ENCODE measurements around the gene TBKBP1. TPM values are rescaled to one million over a fixed set of nuclear protein-coding genes. Genes with fewer than 3 reads are reported as not detected.

TBKBP1 gene
- total RNA-seq, 1 experiment from 2014 or later, result 16.3 TPM

DNA sequence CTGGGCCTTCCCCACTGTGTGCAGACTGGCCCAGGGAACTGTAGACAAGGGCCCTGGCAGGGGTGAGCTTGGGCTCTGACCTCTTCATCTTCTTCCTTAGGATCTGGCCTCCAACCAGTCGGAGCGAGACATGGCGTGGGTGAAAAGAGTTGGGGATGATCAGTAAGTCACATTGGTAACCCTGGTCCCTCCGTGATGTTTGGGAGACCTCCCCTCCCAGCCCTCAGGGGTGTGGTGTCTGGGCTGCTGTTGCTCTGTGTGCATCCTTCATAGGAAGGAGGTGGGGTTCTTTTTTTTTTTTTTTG is 5.5 kb downstream of the TBKBP1 start:
- Histone ChIP-seq H3K36me3 (replicated peaks; ENCODE audit: control insufficient read depth, insufficient read depth, low read length) (no peaks in the 10 kb centered on the region), H3K27me3 (ENCODE audit: control insufficient read depth, insufficient read depth, low read length) (no peaks in the 10 kb centered on the region), H3K4me3 (ENCODE audit: insufficient read depth, low read depth, low read length) (no peak overlapping the region)
- DNase-seq, result no peak

DNA sequence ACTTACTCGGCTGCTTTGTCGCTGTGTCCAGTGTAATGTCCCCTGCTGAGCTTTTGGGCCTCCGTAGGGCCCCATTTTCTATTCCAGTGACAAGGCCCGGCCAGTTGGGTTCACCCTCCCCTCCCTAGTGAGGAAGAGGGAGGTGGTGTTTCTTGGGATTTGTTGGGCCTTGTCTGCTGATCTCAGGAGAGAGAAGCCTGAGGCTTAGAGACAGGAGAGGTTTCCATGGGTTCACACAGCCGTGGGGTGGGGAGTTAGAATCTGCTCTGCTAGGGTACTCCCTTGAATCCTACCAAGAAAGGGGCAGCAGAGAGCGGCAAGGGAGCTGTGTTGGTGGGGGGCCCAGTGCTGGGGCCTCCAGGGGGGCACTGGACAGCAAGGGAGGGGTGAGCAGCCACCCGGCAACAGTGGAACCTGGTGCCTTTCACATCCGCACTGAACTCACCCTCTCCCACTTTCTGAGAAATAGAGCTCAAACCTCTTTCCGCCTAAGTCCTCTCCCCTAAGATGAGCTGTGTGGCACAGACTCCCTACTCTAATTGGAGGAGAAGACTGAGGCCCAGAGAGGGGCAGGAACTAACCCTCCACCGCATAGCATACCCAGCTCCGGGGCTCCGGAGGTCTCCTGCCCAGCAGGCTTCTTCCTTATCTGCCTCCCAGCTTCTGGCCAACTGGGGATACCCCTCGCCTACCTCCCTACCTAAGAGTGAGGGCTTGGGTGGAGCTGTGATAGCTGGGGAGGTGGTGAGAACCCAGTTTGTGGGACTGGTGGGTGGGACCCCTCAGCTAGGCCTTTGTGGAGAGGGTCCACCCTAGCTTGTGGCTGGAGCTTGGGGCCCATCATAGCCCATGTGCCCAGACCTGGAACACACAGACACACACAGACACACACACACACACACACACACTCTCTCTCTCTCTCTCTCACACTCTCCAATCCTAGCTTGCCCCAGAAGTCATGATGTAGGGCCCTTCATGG is 6.8 kb downstream of the TBKBP1 start:
- Histone ChIP-seq H3K27me3 (ENCODE audit: control insufficient read depth, insufficient read depth, low read length) (no peaks in the 10 kb centered on the region), H3K4me3 (ENCODE audit: insufficient read depth, low read depth, low read length) (no peak overlapping the region), H3K36me3 (replicated peaks; ENCODE audit: control insufficient read depth, insufficient read depth, low read length) (no peaks in the 10 kb centered on the region)
- peak; percentile 33 for DNase-seq

- peak; percentile 73 for DNase-seq
- no peaks in the 10 kb centered on the region for H3K36me3 ChIP-seq (replicated peaks; ENCODE audit: control insufficient read depth, insufficient read depth, low read length)
- H3K4me3 ChIP-seq (ENCODE audit: insufficient read depth, low read depth, low read length), result no peak overlapping the region
- no peaks in the 10 kb centered on the region for H3K27me3 ChIP-seq (ENCODE audit: control insufficient read depth, insufficient read depth, low read length)
Measured at GRCh38 chr17:47701608-47702007, 7.6 kb downstream of the TBKBP1 start.

DNA sequence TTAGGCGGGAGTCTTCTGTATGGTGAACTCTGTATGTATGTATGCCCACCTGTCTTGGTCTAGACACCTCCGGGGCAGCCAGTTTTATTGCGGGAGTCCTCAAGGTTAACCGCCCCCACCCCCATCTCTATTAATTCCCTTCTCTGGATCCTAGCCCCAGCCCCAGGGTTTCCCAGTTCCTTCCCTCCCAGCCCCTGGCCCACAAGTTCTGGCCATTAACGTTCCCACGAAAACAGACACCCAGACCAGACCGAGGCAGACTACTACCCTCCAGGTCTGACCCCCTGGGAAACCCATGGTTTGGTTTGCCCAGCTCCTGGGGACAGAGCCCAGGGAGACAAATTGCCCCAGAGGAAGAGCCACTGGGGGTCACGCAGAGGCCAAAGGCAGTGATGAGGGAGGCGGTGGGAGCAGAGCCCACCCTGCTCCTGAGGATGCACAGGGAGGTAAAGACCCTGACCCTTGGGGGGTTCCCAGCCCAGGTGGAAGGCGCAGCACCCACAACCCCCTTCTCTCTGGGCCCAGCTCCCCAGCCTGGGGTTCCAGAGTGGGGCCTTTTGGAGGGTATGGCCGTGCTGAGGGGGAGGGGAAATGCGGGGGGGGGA is 8.5 kb downstream of the TBKBP1 start:
- H3K27me3 ChIP-seq (ENCODE audit: control insufficient read depth, insufficient read depth, low read length), result no peaks in the 10 kb centered on the region
- H3K4me3 ChIP-seq (ENCODE audit: insufficient read depth, low read depth, low read length), result no peak overlapping the region
- H3K36me3 ChIP-seq (replicated peaks; ENCODE audit: control insufficient read depth, insufficient read depth, low read length), result no peaks in the 10 kb centered on the region
- DNase-seq, result no peak

GRCh38 chr17:47703191-47703591 is 9.2 kb downstream of the TBKBP1 start:
- Histone ChIP-seq H3K4me3 (ENCODE audit: insufficient read depth, low read depth, low read length) (no peak overlapping the region), H3K36me3 (replicated peaks; ENCODE audit: control insufficient read depth, insufficient read depth, low read length) (no peaks in the 10 kb centered on the region), H3K27me3 (ENCODE audit: control insufficient read depth, insufficient read depth, low read length) (no peaks in the 10 kb centered on the region; the same call in 1 of the 2 replicates)
- no peak for DNase-seq

- Histone ChIP-seq H3K36me3 (replicated peaks; ENCODE audit: control insufficient read depth, insufficient read depth, low read length) (no peaks in the 10 kb centered on the region), H3K27me3 (ENCODE audit: control insufficient read depth, insufficient read depth, low read length) (no peaks in the 10 kb centered on the region; the same call in 1 of the 2 replicates), H3K4me3 (ENCODE audit: insufficient read depth, low read depth, low read length) (no peak overlapping the region)
- no peak for DNase-seq
Measured at GRCh38 chr17:47703671-47704070, 9.7 kb downstream of the TBKBP1 start.

DNA sequence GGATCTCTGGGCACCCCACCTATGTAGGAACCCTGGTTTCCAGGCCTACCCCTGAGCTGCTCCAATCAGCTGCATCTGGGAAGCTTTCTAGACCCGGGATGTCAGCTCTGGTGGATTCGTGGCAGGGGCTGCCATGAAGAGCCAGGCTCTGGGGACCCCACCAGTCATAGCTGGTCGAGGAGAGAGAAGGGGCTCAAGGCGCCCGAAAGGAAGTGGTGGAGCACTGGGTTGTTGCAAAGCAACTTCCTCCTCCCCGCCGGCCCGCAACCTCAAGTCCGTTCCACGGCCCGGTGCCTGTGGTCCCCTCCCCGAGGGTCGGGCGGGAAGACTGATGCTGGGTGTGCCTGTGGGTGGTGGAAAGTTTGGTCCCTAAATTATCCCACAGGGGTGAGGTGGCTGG is 10.2 kb downstream of the TBKBP1 start:
- no peaks in the 10 kb centered on the region; the same call in 1 of the 2 replicates for H3K27me3 ChIP-seq (ENCODE audit: control insufficient read depth, insufficient read depth, low read length)
- DNase-seq, result no peak
- H3K4me3 ChIP-seq (ENCODE audit: insufficient read depth, low read depth, low read length), result no peak overlapping the region
- no peaks in the 10 kb centered on the region for H3K36me3 ChIP-seq (replicated peaks; ENCODE audit: control insufficient read depth, insufficient read depth, low read length)

DNA sequence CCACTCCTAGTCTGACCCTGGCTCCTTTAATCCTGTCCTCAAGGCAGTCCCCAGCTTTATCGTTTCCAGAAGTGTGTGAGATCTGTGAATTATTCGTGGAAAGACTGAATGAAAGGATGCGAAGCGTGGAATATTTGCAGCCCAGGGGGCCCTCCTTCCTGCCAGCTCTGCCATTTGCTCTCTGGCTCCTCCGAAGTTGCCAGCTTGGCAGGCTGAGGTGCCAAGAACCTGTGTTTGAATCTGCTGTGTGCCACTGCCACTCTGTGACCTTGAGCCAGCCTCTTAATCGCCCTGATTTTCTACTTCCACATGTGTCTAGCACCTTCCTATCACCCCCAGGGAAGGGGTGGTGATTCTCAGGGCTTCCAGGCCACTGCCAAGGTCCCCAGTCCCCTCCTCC is 10.8 kb downstream of the TBKBP1 start:
- Histone ChIP-seq H3K36me3 (replicated peaks; ENCODE audit: control insufficient read depth, insufficient read depth, low read length) (no peaks in the 10 kb centered on the region), H3K27me3 (ENCODE audit: control insufficient read depth, insufficient read depth, low read length) (no peaks in the 10 kb centered on the region; the same call in 1 of the 2 replicates), H3K4me3 (ENCODE audit: insufficient read depth, low read depth, low read length) (no peak overlapping the region)
- DNase-seq, result no peak

DNA sequence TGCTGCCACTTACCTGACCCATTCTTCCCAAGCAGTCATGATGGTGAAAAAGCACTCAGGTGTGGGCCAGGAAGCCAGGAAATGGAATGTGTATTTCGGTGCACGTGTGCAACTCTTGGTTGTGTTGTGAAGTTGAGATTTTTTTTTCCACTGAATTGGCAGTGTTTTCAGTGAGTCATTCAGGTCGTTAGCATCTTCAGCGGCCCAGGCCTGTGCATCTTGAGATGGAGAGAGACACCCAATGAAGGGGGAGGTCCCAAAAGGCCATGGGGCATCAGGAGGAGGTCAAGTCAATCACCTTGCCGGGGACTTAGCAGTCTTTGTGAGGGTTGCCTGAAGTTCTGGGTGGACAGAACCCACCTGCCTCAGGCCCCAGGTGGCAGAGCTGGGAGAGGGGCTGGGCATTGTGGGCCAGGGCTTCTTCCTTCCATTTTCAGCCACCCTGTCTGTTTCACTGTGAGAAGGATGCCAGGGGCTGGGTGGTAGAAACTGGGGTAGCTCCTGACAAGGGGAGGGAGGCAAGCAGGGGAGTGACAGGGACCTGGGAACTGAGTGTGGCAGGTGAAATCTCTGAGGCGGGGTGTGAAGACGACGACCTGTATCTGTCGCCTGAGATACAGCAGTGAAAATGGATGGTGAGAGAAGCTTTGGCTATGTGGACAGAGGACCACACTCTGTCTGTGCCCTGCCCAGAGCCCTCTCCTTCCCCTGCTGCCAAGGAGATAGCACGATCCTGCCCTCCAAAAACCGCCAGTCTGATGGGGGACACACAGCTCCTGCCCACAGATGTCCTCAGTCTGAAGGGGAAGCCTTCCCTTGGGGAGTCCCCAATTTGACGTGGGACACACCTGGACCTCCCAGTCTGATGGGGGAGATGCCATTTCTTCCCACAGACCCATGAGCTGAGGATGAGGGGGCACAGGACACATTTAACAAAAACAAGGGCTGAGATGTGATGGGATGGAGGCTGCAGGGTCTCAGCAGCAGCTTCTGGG is 11.9 kb downstream of the TBKBP1 start:
- Histone ChIP-seq H3K27me3 (ENCODE audit: control insufficient read depth, insufficient read depth, low read length) (no peaks in the 10 kb centered on the region; the same call in 1 of the 2 replicates), H3K36me3 (replicated peaks; ENCODE audit: control insufficient read depth, insufficient read depth, low read length) (no peaks in the 10 kb centered on the region), H3K4me3 (ENCODE audit: insufficient read depth, low read depth, low read length) (no peak overlapping the region)
- no peak for DNase-seq

GRCh38 chr17:47707056-47707804 is 13.3 kb downstream of the TBKBP1 start:
- Histone ChIP-seq H3K27me3 (ENCODE audit: control insufficient read depth, insufficient read depth, low read length) (no peaks in the 10 kb centered on the region; the same call in 1 of the 2 replicates), H3K4me3 (ENCODE audit: insufficient read depth, low read depth, low read length) (no peak overlapping the region), H3K36me3 (replicated peaks; ENCODE audit: control insufficient read depth, insufficient read depth, low read length) (no peaks in the 10 kb centered on the region)
- DNase-seq, result no peak

- Histone ChIP-seq H3K36me3 (replicated peaks; ENCODE audit: control insufficient read depth, insufficient read depth, low read length) (no peaks in the 10 kb centered on the region), H3K27me3 (ENCODE audit: control insufficient read depth, insufficient read depth, low read length) (no peaks in the 10 kb centered on the region; the same call in 1 of the 2 replicates), H3K4me3 (ENCODE audit: insufficient read depth, low read depth, low read length) (no peak overlapping the region)
- DNase-seq, result no peak
Measured at GRCh38 chr17:47707884-47708283, 13.9 kb downstream of the TBKBP1 start.

GRCh38 chr17:47708312-47708863 is 14.4 kb downstream of the TBKBP1 start:
- no peaks in the 10 kb centered on the region; the same call in 1 of the 2 replicates for H3K27me3 ChIP-seq (ENCODE audit: control insufficient read depth, insufficient read depth, low read length)
- peak overlapping the region; percentile 7; the same call in 1 of the 2 replicates for H3K4me3 ChIP-seq (ENCODE audit: insufficient read depth, low read depth, low read length)
- no peaks in the 10 kb centered on the region for H3K36me3 ChIP-seq (replicated peaks; ENCODE audit: control insufficient read depth, insufficient read depth, low read length)
- DNase-seq, result no peak

- DNase-seq, result no peak
- no peak overlapping the region; the same call in 1 of the 2 replicates for H3K4me3 ChIP-seq (ENCODE audit: insufficient read depth, low read depth, low read length)
- no peaks in the 10 kb centered on the region; the same call in 1 of the 2 replicates for H3K27me3 ChIP-seq (ENCODE audit: control insufficient read depth, insufficient read depth, low read length)
- no peaks in the 10 kb centered on the region for H3K36me3 ChIP-seq (replicated peaks; ENCODE audit: control insufficient read depth, insufficient read depth, low read length)
Measured at GRCh38 chr17:47708864-47709541, 15.0 kb downstream of the TBKBP1 start.
